Measurements from ENCODE around the gene SASS6. TPM values are rescaled to one million over a fixed set of nuclear protein-coding genes. Genes with fewer than 3 reads are reported as not detected.
A peak's percentile ranks its signal among the peaks of the same experiment; 100 is the strongest.

Gene SASS6
- total and polyA plus RNA-seq, 9 of the 15 experiments (the other 6 are each of a cell fraction or from before 2014, with no cell fraction given), result 11.6 to 34.1 (median 18.0) TPM

GRCh38 chr1:100074604-100075395, 57.9 kb downstream of the SASS6 start:
- ChIA-PET POLR2A (interaction anchor here (0.6 to 1.9 kb wide), 3 partner anchors 11 to 578 kb away, joined by 3 to 5 read pairs (median 5); no protein-coding TSS in a partner anchor), CTCF (ENCODE audit: low intra/inter-chr PET ratio) (no interaction called here)
- Histone ChIP-seq H3K27me3 (ENCODE audit: control insufficient read depth in 2 of 2, insufficient read depth in 2 of 2, low read length in 2 of 2) (no peaks in the 10 kb centered on the region), H3K9me1 (ENCODE audit: control insufficient read depth, insufficient read depth, low read length) (no peaks in the 10 kb centered on the region), H3K79me2 (ENCODE audit: control insufficient read depth, insufficient read depth, low read length) (no peaks in the 10 kb centered on the region), H4K20me1 (replicated peaks; ENCODE audit: control insufficient read depth, insufficient read depth, low read length) (no peaks in the 10 kb centered on the region), H3K36me3 (ENCODE audit: control insufficient read depth, insufficient read depth, low read length) (peaks cover 88% of the 10 kb centered on the region), H3K27ac (ENCODE audit: extremely low read depth, low read depth, low read length) (no peak overlapping the region), H3K9ac (ENCODE audit: insufficient read depth in 1 of 2, low read depth in 2 of 2, low read length in 2 of 2) (no peak overlapping the region), H3K4me1 (replicated peaks in 1 of 2; ENCODE audit: control insufficient read depth in 2 of 2, insufficient read depth in 2 of 2, low read length in 2 of 2) (no peaks in the 10 kb centered on the region), H3K4me2 (ENCODE audit: insufficient read depth, low read length) (no peak overlapping the region), H3K4me3 (no peak overlapping the region), H2AFZ (ENCODE audit: low read depth, low read length) (no peak overlapping the region), H3K9me3 (replicated peaks; ENCODE audit: control insufficient read depth, insufficient read depth, low read depth, low read length) (no peaks in the 10 kb centered on the region)
- DNase-seq (ENCODE audit: extremely low read depth in 1 of 4, low spot score in 3 of 4) (no peak), FAIRE-seq (no peak), ATAC-seq (no peak)
- intact Hi-C loops (cut with micrococcal nuclease) (no loop called here), in situ Hi-C loops (cut with MboI) (no loop called here)
- no TSS peak for BruUV-seq (replicated peaks)
- TF ChIP-seq POLR2G (IDR thresholded peaks at IDR 0.05; ENCODE audit: low read depth, low read length) (0 out of 2 replicates have a peak, but pooled peaks have one; percentile 12), RHOXF2B (CRISPR knock-in tag; conservative IDR thresholded peaks at IDR 0.05) (no peak), SETDB1 (IDR thresholded peaks at IDR 0.05; ENCODE audit: low read length) (no peak), NFIC (IDR thresholded peaks at IDR 0.05) (peak; percentile 61)
- WGBS (ENCODE audit: insufficient coverage, low coverage, missing lambda C conversion rate), result 96% methylated on average over 7 of the region's 11 CpGs

GRCh38 chr1:100073531-100073930, 59.2 kb downstream of the SASS6 start:
- no peak for FAIRE-seq
- in situ Hi-C loops (cut with MboI) (no loop called here), intact Hi-C loops (cut with micrococcal nuclease) (no loop called here)
- Histone ChIP-seq H3K79me2 (ENCODE audit: control insufficient read depth, insufficient read depth, low read length) (no peaks in the 10 kb centered on the region), H3K27me3 (ENCODE audit: control insufficient read depth in 2 of 2, insufficient read depth in 2 of 2, low read length in 2 of 2) (no peaks in the 10 kb centered on the region), H3K4me1 (replicated peaks in 1 of 2; ENCODE audit: control insufficient read depth in 2 of 2, insufficient read depth in 2 of 2, low read length in 2 of 2) (no peaks in the 10 kb centered on the region), H3K9me3 (replicated peaks; ENCODE audit: control insufficient read depth, insufficient read depth, low read depth, low read length) (no peaks in the 10 kb centered on the region), H2AFZ (ENCODE audit: low read depth, low read length) (no peak overlapping the region), H3K9me1 (ENCODE audit: control insufficient read depth, insufficient read depth, low read length) (no peaks in the 10 kb centered on the region), H3K4me2 (ENCODE audit: insufficient read depth, low read length) (no peak overlapping the region), H4K20me1 (replicated peaks; ENCODE audit: control insufficient read depth, insufficient read depth, low read length) (no peaks in the 10 kb centered on the region), H3K27ac (ENCODE audit: extremely low read depth, low read depth, low read length) (no peak overlapping the region), H3K36me3 (ENCODE audit: control insufficient read depth, insufficient read depth, low read length) (peaks cover 88% of the 10 kb centered on the region), H3K9ac (ENCODE audit: insufficient read depth in 1 of 2, low read depth in 2 of 2, low read length in 2 of 2) (no peak overlapping the region), H3K4me3 (no peak overlapping the region)
- ATAC-seq, result no peak
- ChIA-PET CTCF (ENCODE audit: low intra/inter-chr PET ratio) (no interaction called here), POLR2A (interaction anchor here (1.9 kb wide), 1 partner anchor 14 kb away, joined by 5 read pairs; no protein-coding TSS in a partner anchor)
- BruUV-seq (replicated peaks), result no TSS peak
- no peak for DNase-seq (ENCODE audit: extremely low read depth in 1 of 4, low spot score in 3 of 4)
- 94% methylated on average over 3 of the region's 3 CpGs for WGBS (ENCODE audit: insufficient coverage, low coverage, missing lambda C conversion rate)
- TF ChIP-seq NR2C2 (CRISPR knock-in tag; IDR thresholded peaks at IDR 0.05) (no peak), NR2C2 (tag; IDR thresholded peaks at IDR 0.05) (no peak), TAF9B (IDR thresholded peaks at IDR 0.05; ENCODE audit: partially characterized antibody) (no peak), ZNF140 (CRISPR knock-in tag; IDR thresholded peaks at IDR 0.05) (no peak), NKRF (IDR thresholded peaks at IDR 0.05; ENCODE audit: borderline replicate concordance) (no peak)

All from K562 (cell line).